Measurements from ENCODE around the gene PAFAH2.

PAFAH2 gene

GRCh38 chr1:26005434-26006105, 7.7 kb upstream of the PAFAH2 start (continued):
- TF ChIP-seq TSHZ2 (CRISPR knock-in tag; IDR thresholded peaks at IDR 0.05) (no peak), CSDC2 (CRISPR knock-in tag; IDR thresholded peaks at IDR 0.05) (no peak)

GRCh38 chr1:26003756-26004155, 5.9 kb upstream of the PAFAH2 start:
- no peak for ATAC-seq
- no peak for TF ChIP-seq ZFP30 (CRISPR knock-in tag; IDR thresholded peaks at IDR 0.05)
- no peak for TF ChIP-seq ZNF8 (CRISPR knock-in tag; IDR thresholded peaks at IDR 0.05)
- no peak for TF ChIP-seq PATZ1 (CRISPR knock-in tag; IDR thresholded peaks at IDR 0.05; ENCODE audit: borderline replicate concordance)
- TF ChIP-seq CSRNP3 (CRISPR knock-in tag; IDR thresholded peaks at IDR 0.05) = no peak
- no peak for TF ChIP-seq GLIS3 (CRISPR knock-in tag; IDR thresholded peaks at IDR 0.05)
- no peak for TF ChIP-seq OSR1 (CRISPR knock-in tag; IDR thresholded peaks at IDR 0.05)
- no peak for TF ChIP-seq ZC3H10 (CRISPR knock-in tag; IDR thresholded peaks at IDR 0.05)
- TF ChIP-seq ARNTL (CRISPR knock-in tag; IDR thresholded peaks at IDR 0.05; ENCODE audit: borderline replicate concordance, low read depth) = no peak
- no peak for TF ChIP-seq ISL1 (CRISPR knock-in tag; IDR thresholded peaks at IDR 0.05)
- TF ChIP-seq ZNF70 (CRISPR knock-in tag; IDR thresholded peaks at IDR 0.05) = no peak
- TF ChIP-seq RARB (CRISPR knock-in tag; IDR thresholded peaks at IDR 0.05) = no peak
- no peak for TF ChIP-seq BACH2 (CRISPR knock-in tag; IDR thresholded peaks at IDR 0.05; ENCODE audit: borderline replicate concordance)
- no peak for TF ChIP-seq ZFP3 (CRISPR knock-in tag; IDR thresholded peaks at IDR 0.05)
- no peak for TF ChIP-seq POU6F1 (CRISPR knock-in tag; IDR thresholded peaks at IDR 0.05; ENCODE audit: borderline replicate concordance, low read depth)
- no peak for TF ChIP-seq SNAI2 (CRISPR knock-in tag; IDR thresholded peaks at IDR 0.05)
- no peak for TF ChIP-seq TOX (CRISPR knock-in tag; IDR thresholded peaks at IDR 0.05; ENCODE audit: borderline replicate concordance)
- no peak for TF ChIP-seq ESRRG (CRISPR knock-in tag; IDR thresholded peaks at IDR 0.05)
- no peak for TF ChIP-seq CSDC2 (CRISPR knock-in tag; IDR thresholded peaks at IDR 0.05)
- TF ChIP-seq PPARA (CRISPR knock-in tag; IDR thresholded peaks at IDR 0.05; ENCODE audit: borderline replicate concordance) = no peak
- TF ChIP-seq ZNF565 (CRISPR knock-in tag; conservative IDR thresholded peaks at IDR 0.05; ENCODE audit: low read depth) = no peak

- TF ChIP-seq PPARA (CRISPR knock-in tag; IDR thresholded peaks at IDR 0.05; ENCODE audit: borderline replicate concordance) (no peak), GLIS3 (CRISPR knock-in tag; IDR thresholded peaks at IDR 0.05) (no peak), SNAI2 (CRISPR knock-in tag; IDR thresholded peaks at IDR 0.05) (no peak), ZFP3 (CRISPR knock-in tag; IDR thresholded peaks at IDR 0.05) (no peak)
- no peak for ATAC-seq
Measured at GRCh38 chr1:26003262-26003661, 5.4 kb upstream of the PAFAH2 start.
